SJSA1 (cell line): ENCODE results near the gene PAFAH1B2. TPM values are rescaled to one million over a fixed set of nuclear protein-coding genes. Genes with fewer than 3 reads are reported as not detected.
"Not testable (repeated sequence)": the region's sequence is repeated elsewhere in the genome, so short reads cannot be mapped to it uniquely, and the experiment has no call there.

ENCODE experiments used
- DNase-seq, 2 experiments: peaks; one replicate each; pipeline ENCODE4 v3.0.0-alpha.2; 2015 to 2020; ENCODE audit warnings: low spot score in 2 of 2, low read depth in 1 of 2
- H3K27ac ChIP-seq: fragments of 250-450 bp; sonication (Bioruptor Pico); 2 replicates; pipeline ENCODE4 v1.5.1; 2020; ENCODE audit warnings: mild to moderate bottlenecking, moderate library complexity
- H3K27me3 ChIP-seq: fragments of 250-450 bp; sonication (Bioruptor Pico); replicated peaks from 2 replicates; pipeline ENCODE4 v1.5.1; 2020; ENCODE audit warnings: mild to moderate bottlenecking, moderate library complexity
- H3K36me3 ChIP-seq: fragments of 250-450 bp; sonication (Bioruptor Pico); 2 replicates; pipeline ENCODE4 v1.5.1; 2020; ENCODE audit warnings: mild to moderate bottlenecking
- H3K4me1 ChIP-seq: fragments of 250-450 bp; sonication (Bioruptor Pico); replicated peaks from 2 replicates; pipeline ENCODE4 v1.6.1; 2021; ENCODE audit warnings: mild to moderate bottlenecking
- H3K4me3 ChIP-seq: fragments of 250-450 bp; sonication (Bioruptor Pico); 2 replicates; pipeline ENCODE4 v1.5.1; 2020; ENCODE audit warnings: mild to moderate bottlenecking
- H3K9me3 ChIP-seq: fragments of 250-450 bp; sonication (Bioruptor Pico); replicated peaks from 2 replicates; pipeline ENCODE4 v1.5.1; 2020; ENCODE audit warnings: mild to moderate bottlenecking
- total RNA-seq: library from RNA; depleted of rRNA; stranded (reverse); fragments of >200 nt; shearing (Covaris generic); gene quantifications from 2 replicates; pipeline ENCODE4 v1.2.3, GENCODE V29; 2014

PAFAH1B2 gene
- total RNA-seq, 1 experiment from 2014 or later: 79.8 TPM

DNA sequence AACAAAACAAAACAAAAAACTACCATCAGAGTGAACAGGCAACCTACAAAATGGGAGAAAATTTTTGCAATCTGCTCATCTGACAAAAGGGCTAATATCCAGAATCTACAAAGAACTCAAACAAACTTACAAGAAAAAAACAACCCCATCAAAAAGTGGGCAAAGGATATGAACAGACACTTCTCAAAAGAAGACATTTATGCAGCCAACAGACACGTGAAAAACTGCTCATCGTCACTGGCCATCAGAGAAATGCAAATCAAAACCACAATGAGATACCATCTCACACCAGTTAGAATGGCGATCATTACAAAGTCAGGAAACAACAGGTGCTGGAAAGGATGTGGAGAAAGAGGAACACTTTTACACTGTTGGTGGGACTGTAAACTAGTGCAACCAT lies 31.6 kb upstream of the PAFAH1B2 start:
- not testable (repeated sequence) for H3K4me3 ChIP-seq, DNase-seq, H3K27ac ChIP-seq, H3K27me3 ChIP-seq, H3K9me3 ChIP-seq, H3K4me1 ChIP-seq, H3K36me3 ChIP-seq

DNA sequence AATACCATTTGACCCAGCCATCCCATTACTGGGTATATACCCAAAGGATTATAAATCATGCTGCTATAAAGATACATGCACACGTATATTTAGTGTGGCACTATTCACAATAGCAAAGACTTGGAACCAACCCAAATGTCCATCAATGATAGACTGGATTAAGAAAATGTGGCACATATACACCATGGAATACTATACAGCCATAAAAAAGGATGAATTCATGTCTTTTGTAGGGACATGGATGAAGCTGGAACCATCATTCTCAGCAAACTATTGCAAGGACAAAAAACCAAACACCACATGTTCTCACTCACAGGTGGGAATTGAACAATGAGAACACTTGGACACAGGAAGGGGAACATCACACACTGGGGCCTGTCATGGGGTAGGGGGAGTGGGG lies 31.1 kb upstream of the PAFAH1B2 start:
- not testable (repeated sequence) for H3K4me3 ChIP-seq, H3K27ac ChIP-seq, H3K36me3 ChIP-seq, H3K27me3 ChIP-seq, H3K9me3 ChIP-seq, H3K4me1 ChIP-seq, DNase-seq

DNA sequence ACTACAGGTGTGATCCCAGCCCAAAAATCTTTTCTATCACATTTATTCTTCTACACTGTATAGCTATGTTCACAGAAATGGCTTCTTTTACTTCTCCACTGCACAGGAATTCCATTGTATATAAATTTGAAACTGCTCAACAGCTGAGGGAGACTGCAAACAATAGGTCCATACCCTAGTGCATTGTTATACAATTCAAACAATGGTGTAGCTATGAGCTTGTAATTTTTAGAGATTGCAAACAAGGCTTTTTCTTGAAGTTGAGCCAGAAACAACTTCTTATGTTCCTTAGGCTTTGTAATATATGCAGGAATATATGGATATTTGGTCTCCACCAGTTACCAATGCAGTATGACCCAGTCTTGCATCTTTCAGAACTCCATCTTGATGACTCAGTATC lies 26.4 kb upstream of the PAFAH1B2 start:
- Histone ChIP-seq H3K4me1 (no peaks in the 10 kb centered on the region), H3K36me3 (no peaks in the 10 kb centered on the region), H3K27ac (no peak overlapping the region), H3K4me3 (no peak overlapping the region), H3K27me3 (no peaks in the 10 kb centered on the region), H3K9me3 (no peaks in the 10 kb centered on the region)
- no peak for DNase-seq

GRCh38 chr11:117121176-117121575 lies 22.9 kb upstream of the PAFAH1B2 start:
- H3K4me3 ChIP-seq: no peak overlapping the region
- H3K27ac ChIP-seq: no peak overlapping the region
- H3K4me1 ChIP-seq: no peaks in the 10 kb centered on the region
- no peaks in the 10 kb centered on the region for H3K36me3 ChIP-seq
- DNase-seq: no peak
- no peaks in the 10 kb centered on the region for H3K27me3 ChIP-seq
- H3K9me3 ChIP-seq: no peaks in the 10 kb centered on the region

DNA sequence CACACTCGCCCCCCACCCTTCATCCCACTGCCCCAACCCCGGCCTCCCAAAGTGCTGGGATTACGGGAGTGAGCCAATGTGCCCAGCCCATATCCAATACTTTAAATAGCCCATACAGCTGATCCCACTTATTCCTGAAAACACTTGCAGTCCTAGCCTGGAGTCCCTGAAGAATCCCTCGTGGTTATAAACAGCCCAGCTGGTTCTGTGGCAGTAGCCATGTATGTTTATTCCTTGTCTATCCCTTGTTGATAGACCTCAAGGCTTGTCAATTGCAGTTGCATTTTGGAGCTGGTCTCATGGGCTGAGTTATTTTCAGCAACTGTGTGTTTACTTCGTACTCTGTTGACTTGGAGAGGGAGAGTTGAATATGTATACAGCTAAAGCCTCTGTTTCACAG lies 21.5 kb upstream of the PAFAH1B2 start:
- H3K27ac ChIP-seq: no peak overlapping the region
- DNase-seq: no peak
- H3K4me1 ChIP-seq: no peaks in the 10 kb centered on the region

GRCh38 chr11:117126223-117126965 lies 17.7 kb upstream of the PAFAH1B2 start:
- no peak overlapping the region for H3K4me3 ChIP-seq
- no peaks in the 10 kb centered on the region for H3K36me3 ChIP-seq
- no peaks in the 10 kb centered on the region for H3K9me3 ChIP-seq
- no peak overlapping the region for H3K27ac ChIP-seq
- DNase-seq: no peak
- no peaks in the 10 kb centered on the region for H3K27me3 ChIP-seq
- H3K4me1 ChIP-seq: no peaks in the 10 kb centered on the region

More for the DNA sequence above, 21.5 kb upstream of the PAFAH1B2 start:
- Histone ChIP-seq H3K36me3 (no peaks in the 10 kb centered on the region), H3K9me3 (no peaks in the 10 kb centered on the region), H3K27me3 (no peaks in the 10 kb centered on the region), H3K4me3 (no peak overlapping the region)

GRCh38 chr11:117127171-117127901 lies 16.8 kb upstream of the PAFAH1B2 start:
- Histone ChIP-seq H3K9me3 (no peaks in the 10 kb centered on the region), H3K4me1 (no peaks in the 10 kb centered on the region), H3K36me3 (no peaks in the 10 kb centered on the region), H3K27ac (no peak overlapping the region), H3K4me3 (no peak overlapping the region), H3K27me3 (no peaks in the 10 kb centered on the region)
- no peak for DNase-seq

DNA sequence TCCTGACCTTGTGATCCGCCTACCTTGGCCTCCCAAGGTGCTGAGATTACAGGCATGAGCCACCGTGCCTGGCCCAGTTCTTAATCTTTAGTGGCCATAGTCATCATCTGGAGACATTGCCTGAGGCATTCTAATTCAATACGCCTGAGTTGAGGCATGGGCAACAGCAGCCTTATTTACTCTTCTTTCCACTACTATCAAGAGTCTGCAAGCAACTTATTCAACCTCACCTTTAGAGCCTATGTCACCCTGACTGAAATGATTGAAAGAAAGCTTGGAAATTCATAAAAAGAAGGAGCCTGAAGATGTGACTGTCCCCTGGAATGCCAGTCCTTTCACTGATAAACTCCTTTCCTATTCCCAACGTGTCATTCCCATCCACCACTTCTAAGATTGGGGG lies 15.8 kb upstream of the PAFAH1B2 start:
- no peak overlapping the region for H3K4me3 ChIP-seq
- H3K36me3 ChIP-seq: no peaks in the 10 kb centered on the region
- no peak overlapping the region for H3K27ac ChIP-seq
- no peaks in the 10 kb centered on the region for H3K9me3 ChIP-seq
- DNase-seq: no peak
- no peaks in the 10 kb centered on the region for H3K4me1 ChIP-seq
- no peaks in the 10 kb centered on the region for H3K27me3 ChIP-seq

DNA sequence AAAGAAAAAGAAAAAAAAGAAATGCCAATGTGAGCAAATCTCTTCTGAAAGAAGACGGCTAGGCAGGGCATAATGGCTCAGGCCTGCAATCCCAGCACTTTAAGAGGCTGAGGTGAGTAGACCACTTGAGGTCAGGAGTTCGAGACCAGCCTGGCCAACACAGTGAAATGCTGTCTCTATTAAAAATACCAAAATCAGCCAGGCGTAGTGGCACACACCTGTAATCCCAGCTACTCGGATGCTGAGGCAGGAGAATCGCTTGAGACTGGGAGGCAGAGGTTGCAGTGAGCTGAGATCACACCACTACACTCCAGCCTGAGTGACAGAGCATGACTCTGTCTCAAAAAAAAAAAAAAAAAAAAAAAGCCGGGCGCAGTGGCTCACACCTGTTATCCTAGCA lies 13.7 kb upstream of the PAFAH1B2 start:
- H3K4me1 ChIP-seq, H3K27ac ChIP-seq, DNase-seq, H3K9me3 ChIP-seq, H3K4me3 ChIP-seq, H3K27me3 ChIP-seq, H3K36me3 ChIP-seq: not testable (repeated sequence)

- Histone ChIP-seq H3K4me3 (no peak overlapping the region), H3K27ac (no peak overlapping the region), H3K4me1 (no peaks in the 10 kb centered on the region), H3K36me3 (no peaks in the 10 kb centered on the region), H3K9me3 (no peaks in the 10 kb centered on the region), H3K27me3 (no peaks in the 10 kb centered on the region)
- no peak for DNase-seq
Observed at GRCh38 chr11:117130879-117131278, 13.2 kb upstream of the PAFAH1B2 start.

DNA sequence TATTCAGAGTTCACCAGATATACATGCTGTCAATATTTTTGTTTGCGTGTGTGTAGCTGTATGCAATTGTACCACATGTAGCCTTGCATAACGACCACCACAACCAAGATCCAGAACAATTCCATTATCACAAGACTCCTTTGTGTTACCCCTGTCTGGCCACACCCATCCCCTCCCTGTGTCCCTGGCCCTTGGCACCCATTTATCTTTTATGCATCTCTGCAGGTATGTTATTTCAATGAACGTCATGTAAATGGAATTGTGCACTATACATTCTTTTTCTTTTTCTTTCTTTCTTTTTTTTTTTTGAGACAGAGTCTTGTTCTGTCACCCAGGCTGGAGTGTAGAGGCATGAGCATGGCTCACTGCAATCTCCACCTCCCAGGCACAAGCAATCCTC lies 9.7 kb upstream of the PAFAH1B2 start:
- no peaks in the 10 kb centered on the region for H3K36me3 ChIP-seq
- no peaks in the 10 kb centered on the region for H3K9me3 ChIP-seq
- no peaks in the 10 kb centered on the region for H3K4me1 ChIP-seq
- no peaks in the 10 kb centered on the region for H3K27me3 ChIP-seq
- no peak overlapping the region for H3K27ac ChIP-seq
- no peak overlapping the region for H3K4me3 ChIP-seq
- no peak for DNase-seq

GRCh38 chr11:117134979-117135378 lies 9.1 kb upstream of the PAFAH1B2 start:
- H3K27ac ChIP-seq, H3K9me3 ChIP-seq, H3K4me1 ChIP-seq, H3K36me3 ChIP-seq, H3K4me3 ChIP-seq, DNase-seq, H3K27me3 ChIP-seq: not testable (repeated sequence)

- not testable (repeated sequence) for H3K4me3 ChIP-seq, H3K9me3 ChIP-seq, H3K27me3 ChIP-seq, H3K36me3 ChIP-seq, H3K27ac ChIP-seq, DNase-seq, H3K4me1 ChIP-seq
Observed at GRCh38 chr11:117137223-117138086, 6.6 kb upstream of the PAFAH1B2 start.

- Histone ChIP-seq H3K27ac (peak overlapping the region; percentile 69), H3K4me3 (peak overlapping the region; percentile 81), H3K27me3 (no peaks in the 10 kb centered on the region), H3K9me3 (no peaks in the 10 kb centered on the region), H3K4me1 (peaks cover 12% of the 10 kb centered on the region), H3K36me3 (peaks cover 23% of the 10 kb centered on the region)
- no peak for DNase-seq
Observed at GRCh38 chr11:117143390-117143789, 697 bp upstream of the PAFAH1B2 start.
